DOHH2 (cell line): ENCODE results near the gene EIF5AL1.

Source experiments
- EZH2phosphoT487 ChIP-seq: fragments of 200-600 bp; sonication (generic); IDR thresholded peaks from 2 replicates; pipeline ENCODE4 v1.6.1; 2017; ENCODE audit warnings: borderline replicate concordance, mild to moderate bottlenecking, antibody characterized with exemption, low read length, moderate library complexity, mixed read lengths
- TF ChIP-seq, protein P1 (sequence below): fragments of 200-600 bp; sonication (generic); IDR thresholded peaks from one replicate; pipeline ENCODE4 v1.5.1; 2014; ENCODE audit warnings: antibody characterized with exemption, mild to moderate bottlenecking, low read depth, low read length; ENCODE audit not compliant: poor library complexity, severe bottlenecking

DNA sequence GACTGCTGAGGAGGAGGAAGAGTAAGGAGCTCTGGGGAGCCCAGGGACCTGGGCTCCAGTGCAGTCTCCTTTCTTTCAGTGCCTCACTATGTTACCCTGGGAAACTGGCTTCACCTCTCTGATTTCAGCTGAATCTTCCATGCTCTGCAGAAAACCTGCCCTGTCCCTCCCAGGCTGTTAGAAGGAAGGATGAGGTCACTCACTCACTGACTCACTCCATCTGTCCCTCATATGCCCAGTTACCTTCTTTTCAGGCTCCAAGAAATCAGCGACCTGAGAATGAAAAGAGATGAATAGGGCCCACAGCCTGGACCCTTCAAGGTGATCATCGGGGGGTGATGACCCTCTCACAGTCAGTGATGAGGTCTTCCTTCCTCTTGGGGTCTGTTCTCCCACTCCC is 47.4 kb downstream of the EIF5AL1 start:
- TF ChIP-seq, protein P1, sequence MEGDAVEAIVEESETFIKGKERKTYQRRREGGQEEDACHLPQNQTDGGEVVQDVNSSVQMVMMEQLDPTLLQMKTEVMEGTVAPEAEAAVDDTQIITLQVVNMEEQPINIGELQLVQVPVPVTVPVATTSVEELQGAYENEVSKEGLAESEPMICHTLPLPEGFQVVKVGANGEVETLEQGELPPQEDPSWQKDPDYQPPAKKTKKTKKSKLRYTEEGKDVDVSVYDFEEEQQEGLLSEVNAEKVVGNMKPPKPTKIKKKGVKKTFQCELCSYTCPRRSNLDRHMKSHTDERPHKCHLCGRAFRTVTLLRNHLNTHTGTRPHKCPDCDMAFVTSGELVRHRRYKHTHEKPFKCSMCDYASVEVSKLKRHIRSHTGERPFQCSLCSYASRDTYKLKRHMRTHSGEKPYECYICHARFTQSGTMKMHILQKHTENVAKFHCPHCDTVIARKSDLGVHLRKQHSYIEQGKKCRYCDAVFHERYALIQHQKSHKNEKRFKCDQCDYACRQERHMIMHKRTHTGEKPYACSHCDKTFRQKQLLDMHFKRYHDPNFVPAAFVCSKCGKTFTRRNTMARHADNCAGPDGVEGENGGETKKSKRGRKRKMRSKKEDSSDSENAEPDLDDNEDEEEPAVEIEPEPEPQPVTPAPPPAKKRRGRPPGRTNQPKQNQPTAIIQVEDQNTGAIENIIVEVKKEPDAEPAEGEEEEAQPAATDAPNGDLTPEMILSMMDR, result no peak
- no peak for TF ChIP-seq EZH2phosphoT487
